RWPE2 (cell line): ENCODE data around the gene GSTM5.
"Not testable (repeated sequence)": the region's sequence is repeated elsewhere in the genome, so short reads cannot be mapped to it uniquely, and the experiment has no call there.

ENCODE experiments used
- ATAC-seq: fragments of 200-7000 bp; cut with Tn5 transposase; 3 replicates; pipeline ENCODE4 v1.9.1; 2021; ENCODE audit warnings: low read depth
- DNase-seq: peaks from one replicate; pipeline ENCODE4 v3.0.0-alpha.2; 2020; ENCODE audit warnings: low spot score
- H3K27ac ChIP-seq: fragments of 450-650 bp; 2 replicates; pipeline ENCODE4 v1.5.1; 2017; ENCODE audit warnings: mild to moderate bottlenecking; ENCODE audit not compliant: poor library complexity, severe bottlenecking
- H3K27me3 ChIP-seq: fragments of 250-450 bp; sonication (Bioruptor Pico); 2 replicates; pipeline ENCODE4 v1.5.1; 2021; ENCODE audit warnings: mild to moderate bottlenecking, moderate library complexity; ENCODE audit not compliant: insufficient read depth, poor library complexity, severe bottlenecking
- H3K36me3 ChIP-seq: fragments of 250-450 bp; sonication (Bioruptor Pico); 2 replicates; pipeline ENCODE4 v1.5.1; 2020; ENCODE audit warnings: low read depth, mild to moderate bottlenecking, moderate library complexity
- H3K4me1 ChIP-seq: fragments of 250-450 bp; sonication (Bioruptor Pico); 2 replicates; pipeline ENCODE4 v1.5.1; 2021; ENCODE audit warnings: mild to moderate bottlenecking, moderate library complexity; ENCODE audit not compliant: insufficient read depth, poor library complexity, severe bottlenecking
- H3K4me3 ChIP-seq: fragments of 250-450 bp; sonication (Bioruptor Pico); 2 replicates; pipeline ENCODE4 v1.5.1; 2021; ENCODE audit warnings: mild to moderate bottlenecking, moderate library complexity; ENCODE audit not compliant: severe bottlenecking
- H3K9me3 ChIP-seq: fragments of 250-450 bp; sonication (Bioruptor Pico); 2 replicates; pipeline ENCODE4 v1.5.1; 2021; ENCODE audit warnings: mild to moderate bottlenecking, moderate library complexity; ENCODE audit not compliant: severe bottlenecking
- CTCF ChIP-seq: fragments of 450-650 bp; IDR thresholded peaks from one replicate; pipeline ENCODE4 v1.5.1; 2017; ENCODE audit warnings: mild to moderate bottlenecking, moderate library complexity; ENCODE audit not compliant: poor library complexity, severe bottlenecking

Gene GSTM5

GRCh38 chr1:109711593-109712320, at the start of gene GSTM5:
TSS of gene GSTM5 (plus strand) at chr1:109712251. CDS start at chr1:109712313, 62 bp downstream.
- not testable (repeated sequence) for DNase-seq, H3K9me3 ChIP-seq, ATAC-seq, H3K27ac ChIP-seq, H3K27me3 ChIP-seq, H3K4me1 ChIP-seq, H3K4me3 ChIP-seq, H3K36me3 ChIP-seq

- no peak for TF ChIP-seq CTCF
- Histone ChIP-seq H3K36me3 (no peaks in the 10 kb centered on the region), H3K4me3 (no peak overlapping the region), H3K27me3 (no peaks in the 10 kb centered on the region), H3K4me1 (peaks cover 3% of the 10 kb centered on the region), H3K9me3 (no peaks in the 10 kb centered on the region), H3K27ac (no peak overlapping the region)
- DNase-seq = no peak
- no peak for ATAC-seq
Observed at GRCh38 chr1:109664671-109665070, 47.4 kb upstream of the GSTM5 start.

GRCh38 chr1:109667452-109668122, 44.5 kb upstream of the GSTM5 start, which contains the start of gene GSTM2:
TSS of gene GSTM2 (plus strand) at chr1:109668057. CDS start at chr1:109668116, 59 bp downstream.
- H3K4me3 ChIP-seq = no peak within 1 kb of the TSS
- no peak within 1 kb of the TSS for H3K27ac ChIP-seq
- H3K27me3 ChIP-seq = no peaks in the 10 kb centered on the region
- no peak for DNase-seq
- H3K4me1 ChIP-seq = peaks cover 3% of the 10 kb centered on the region
- ATAC-seq = peak; percentile 71
- no peaks in the 10 kb centered on the region for H3K9me3 ChIP-seq
- no peaks in the 10 kb centered on the region for H3K36me3 ChIP-seq
- TF ChIP-seq CTCF = no peak

- H3K4me1 ChIP-seq = peaks cover 3% of the 10 kb centered on the region
- no peaks in the 10 kb centered on the region for H3K36me3 ChIP-seq
- TF ChIP-seq CTCF = no peak
- no peak overlapping the region for H3K27ac ChIP-seq
- ATAC-seq (no peak), DNase-seq (no peak)
- H3K27me3 ChIP-seq = no peaks in the 10 kb centered on the region
- no peak overlapping the region for H3K4me3 ChIP-seq
- H3K9me3 ChIP-seq = no peaks in the 10 kb centered on the region
Observed at GRCh38 chr1:109668123-109668775, 43.8 kb upstream of the GSTM5 start.

- no peaks in the 10 kb centered on the region for H3K36me3 ChIP-seq
- no peaks in the 10 kb centered on the region for H3K27me3 ChIP-seq
- no peak for DNase-seq
Observed at GRCh38 chr1:109669246-109669948, 42.7 kb upstream of the GSTM5 start.

GRCh38 chr1:109669949-109670302, 42.1 kb upstream of the GSTM5 start:
- not testable (repeated sequence) for ATAC-seq, H3K4me1 ChIP-seq, H3K27me3 ChIP-seq, H3K9me3 ChIP-seq, DNase-seq, H3K4me3 ChIP-seq, H3K27ac ChIP-seq, H3K36me3 ChIP-seq

More at GRCh38 chr1:109669246-109669948, 42.7 kb upstream of the GSTM5 start:
- no peak for ATAC-seq
- H3K4me1 ChIP-seq = no peaks in the 10 kb centered on the region
- no peak overlapping the region for H3K27ac ChIP-seq
- H3K9me3 ChIP-seq = no peaks in the 10 kb centered on the region
- no peak for TF ChIP-seq CTCF
- H3K4me3 ChIP-seq = no peak overlapping the region
